ENCODE data around the gene LPCAT1. TPM values are rescaled to one million over a fixed set of nuclear protein-coding genes. Genes with fewer than 3 reads are reported as not detected.
"Not testable (repeated sequence)": the region's sequence is repeated elsewhere in the genome, so short reads cannot be mapped to it uniquely, and the experiment has no call there.

LPCAT1 gene
- total RNA-seq, 3 donors from 2014 or later = 19.4 to 39.3 (median 21.4) TPM

- no peak overlapping the region for H3K27ac ChIP-seq
- no peak overlapping the region for H3K4me3 ChIP-seq
- no peaks in the 10 kb centered on the region for H3K4me1 ChIP-seq
These were observed 7.7 kb downstream of the LPCAT1 start for GRCh38 chr5:1515921-1516571.

GRCh38 chr5:1515311-1515920 lies 8.3 kb downstream of the LPCAT1 start:
- Histone ChIP-seq H3K4me3 (no peak overlapping the region), H3K4me1 (no peaks in the 10 kb centered on the region), H3K27me3 (no peaks in the 10 kb centered on the region), H3K36me3 (no peaks in the 10 kb centered on the region), H3K9me3 (no peaks in the 10 kb centered on the region), H3K27ac (no peak overlapping the region)
- no peak for TF ChIP-seq CTCF (IDR thresholded peaks at IDR 0.05)
- TF ChIP-seq POLR2A (IDR thresholded peaks at IDR 0.05) = no peak
- no peak for TF ChIP-seq POLR2AphosphoS5 (IDR thresholded peaks at IDR 0.05)
- intact Hi-C loops (cut with DNase I; ENCODE audit: low total_unique reads) = no loop called here
- peak in 1 of 2 donors; percentile 39 for DNase-seq (ENCODE audit: low spot score in 2 of 2)

More at GRCh38 chr5:1515921-1516571, 7.7 kb downstream of the LPCAT1 start:
- no peak for TF ChIP-seq CTCF (IDR thresholded peaks at IDR 0.05)
- Histone ChIP-seq H3K9me3 (no peaks in the 10 kb centered on the region), H3K36me3 (no peaks in the 10 kb centered on the region), H3K27me3 (no peaks in the 10 kb centered on the region)
- intact Hi-C loops (cut with DNase I; ENCODE audit: low total_unique reads) = no loop called here
- peak in 1 of 2 donors; percentile 39 for DNase-seq (ENCODE audit: low spot score in 2 of 2)

GRCh38 chr5:1514819-1515310 lies 8.9 kb downstream of the LPCAT1 start:
- H3K9me3 ChIP-seq; H3K36me3 ChIP-seq; H3K4me3 ChIP-seq; intact Hi-C loops (cut with DNase I; ENCODE audit: low total_unique reads); H3K27me3 ChIP-seq; H3K4me1 ChIP-seq; H3K27ac ChIP-seq; DNase-seq (ENCODE audit: low spot score in 2 of 2): not testable (repeated sequence)

- H3K9me3 ChIP-seq = no peaks in the 10 kb centered on the region
- H3K27me3 ChIP-seq = no peaks in the 10 kb centered on the region
- H3K27ac ChIP-seq = no peak overlapping the region
- H3K4me1 ChIP-seq = no peaks in the 10 kb centered on the region
- intact Hi-C loops (cut with DNase I; ENCODE audit: low total_unique reads) = no loop called here
- no peak overlapping the region for H3K4me3 ChIP-seq
- TF ChIP-seq POLR2AphosphoS5 (IDR thresholded peaks at IDR 0.05) = no peak
- no peak for TF ChIP-seq CTCF (IDR thresholded peaks at IDR 0.05)
- no peak for TF ChIP-seq POLR2A (IDR thresholded peaks at IDR 0.05)
- peaks cover under 1% of the 10 kb centered on the region for H3K36me3 ChIP-seq
- peak in 1 of 2 donors; percentile 22 for DNase-seq (ENCODE audit: low spot score in 2 of 2)
These were observed 9.5 kb downstream of the LPCAT1 start for GRCh38 chr5:1514027-1514818.

- TF ChIP-seq POLR2A (IDR thresholded peaks at IDR 0.05) (no peak), POLR2AphosphoS5 (IDR thresholded peaks at IDR 0.05) (no peak), CTCF (IDR thresholded peaks at IDR 0.05) (no peak)
- intact Hi-C loops (cut with DNase I; ENCODE audit: low total_unique reads) = no loop called here
- no peak overlapping the region for H3K27ac ChIP-seq
- H3K36me3 ChIP-seq = peaks cover 4% of the 10 kb centered on the region
- no peaks in the 10 kb centered on the region for H3K27me3 ChIP-seq
- no peaks in the 10 kb centered on the region for H3K4me1 ChIP-seq
- H3K4me3 ChIP-seq = no peak overlapping the region
- no peaks in the 10 kb centered on the region for H3K9me3 ChIP-seq
- DNase-seq (ENCODE audit: low spot score in 2 of 2) = peak in 1 of 2 donors; percentile 31
These were observed 10.3 kb downstream of the LPCAT1 start for GRCh38 chr5:1513326-1514026.

Measured in breast epithelium (tissue), 4 donors.